ENCODE measurements around the gene GSTP1.
"Not testable (repeated sequence)": the region's sequence is repeated elsewhere in the genome, so short reads cannot be mapped to it uniquely, and the experiment has no call there.

The GSTP1 gene

DNA sequence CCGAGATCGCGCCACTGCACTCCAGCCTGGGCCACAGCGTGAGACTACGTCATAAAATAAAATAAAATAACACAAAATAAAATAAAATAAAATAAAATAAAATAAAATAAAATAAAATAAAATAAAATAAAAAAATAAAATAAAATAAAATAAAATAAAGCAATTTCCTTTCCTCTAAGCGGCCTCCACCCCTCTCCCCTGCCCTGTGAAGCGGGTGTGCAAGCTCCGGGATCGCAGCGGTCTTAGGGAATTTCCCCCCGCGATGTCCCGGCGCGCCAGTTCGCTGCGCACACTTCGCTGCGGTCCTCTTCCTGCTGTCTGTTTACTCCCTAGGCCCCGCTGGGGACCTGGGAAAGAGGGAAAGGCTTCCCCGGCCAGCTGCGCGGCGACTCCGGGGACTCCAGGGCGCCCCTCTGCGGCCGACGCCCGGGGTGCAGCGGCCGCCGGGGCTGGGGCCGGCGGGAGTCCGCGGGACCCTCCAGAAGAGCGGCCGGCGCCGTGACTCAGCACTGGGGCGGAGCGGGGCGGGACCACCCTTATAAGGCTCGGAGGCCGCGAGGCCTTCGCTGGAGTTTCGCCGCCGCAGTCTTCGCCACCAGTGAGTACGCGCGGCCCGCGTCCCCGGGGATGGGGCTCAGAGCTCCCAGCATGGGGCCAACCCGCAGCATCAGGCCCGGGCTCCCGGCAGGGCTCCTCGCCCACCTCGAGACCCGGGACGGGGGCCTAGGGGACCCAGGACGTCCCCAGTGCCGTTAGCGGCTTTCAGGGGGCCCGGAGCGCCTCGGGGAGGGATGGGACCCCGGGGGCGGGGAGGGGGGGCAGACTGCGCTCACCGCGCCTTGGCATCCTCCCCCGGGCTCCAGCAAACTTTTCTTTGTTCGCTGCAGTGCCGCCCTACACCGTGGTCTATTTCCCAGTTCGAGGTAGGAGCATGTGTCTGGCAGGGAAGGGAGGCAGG is at the start of gene GSTP1:
Gene GSTP1, plus strand, starts transcription at position 566 of the 958 bp plus-strand sequence. Its CDS starts 32 bp downstream, at position 598.
- DNase-seq (ENCODE audit: low spot score), result peak; percentile 97

DNA sequence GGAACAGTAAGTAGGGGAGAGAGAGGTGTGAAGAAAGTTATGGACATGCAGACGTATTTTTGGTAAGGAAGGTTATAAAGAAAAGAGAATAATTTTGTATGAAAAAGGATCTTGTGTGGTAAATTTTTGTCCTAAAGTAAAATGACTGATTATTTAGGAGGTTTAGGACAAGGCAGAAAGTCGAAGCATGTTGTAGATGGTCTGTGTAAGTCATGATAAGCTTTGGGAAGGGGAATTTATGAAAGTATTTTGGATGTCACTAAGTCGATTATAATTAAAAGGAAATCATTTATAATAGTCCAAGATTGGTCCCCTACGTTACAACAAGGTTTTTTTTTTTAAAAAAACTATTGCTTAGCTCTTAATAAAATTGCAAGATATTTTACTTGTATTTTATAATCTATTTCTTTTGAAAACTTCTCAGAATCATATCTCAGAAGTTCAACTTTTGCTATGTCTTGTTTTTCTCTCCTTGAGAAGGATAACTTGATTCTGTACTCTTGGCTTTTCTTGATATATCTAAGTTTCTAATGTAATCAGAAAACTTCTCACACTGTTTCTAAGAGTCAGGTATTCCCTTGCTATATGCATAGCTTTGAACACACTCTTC is 49.4 kb upstream of the GSTP1 start:
- DNase-seq (ENCODE audit: low spot score), result no peak

DNA sequence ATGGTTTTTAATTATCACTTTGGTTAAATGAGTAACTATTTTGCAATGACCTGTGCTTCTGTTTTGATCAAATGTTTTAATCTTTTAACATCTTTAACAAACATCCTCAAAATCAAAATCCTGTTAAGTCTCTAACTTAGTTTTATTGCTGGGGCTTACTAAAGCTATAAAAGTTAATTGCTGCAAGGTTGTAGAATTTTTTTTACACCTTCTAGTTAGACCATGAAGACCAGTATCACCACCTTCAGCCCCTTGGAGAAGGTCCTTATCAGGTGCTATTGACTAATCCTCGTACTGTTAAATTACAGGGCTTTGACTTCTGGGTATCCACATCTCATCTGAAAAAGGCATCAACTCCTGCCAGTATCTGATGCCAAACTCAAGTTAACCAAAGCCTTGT is 48.1 kb upstream of the GSTP1 start:
- no peak for DNase-seq (ENCODE audit: low spot score)

DNA sequence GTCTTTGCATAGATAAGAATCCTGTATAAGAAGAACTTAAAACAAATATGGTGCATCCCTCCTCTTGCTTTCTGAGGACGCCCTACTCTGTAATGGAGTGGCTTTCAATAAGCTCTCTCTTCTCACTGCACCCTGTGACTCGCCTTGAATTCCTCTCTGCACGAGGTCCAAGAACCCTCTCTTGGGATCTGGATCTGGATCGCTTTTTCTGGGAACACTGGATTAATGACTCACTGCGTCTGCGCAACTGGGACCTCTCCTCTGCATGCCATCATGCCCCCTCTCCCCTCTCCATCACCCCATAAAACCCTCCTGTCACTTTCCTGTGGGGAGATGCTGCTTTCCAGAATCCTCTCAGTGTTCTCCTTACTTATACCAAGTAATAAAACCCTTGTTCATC is 45.3 kb upstream of the GSTP1 start:
- no peak for DNase-seq (ENCODE audit: low spot score)

DNA sequence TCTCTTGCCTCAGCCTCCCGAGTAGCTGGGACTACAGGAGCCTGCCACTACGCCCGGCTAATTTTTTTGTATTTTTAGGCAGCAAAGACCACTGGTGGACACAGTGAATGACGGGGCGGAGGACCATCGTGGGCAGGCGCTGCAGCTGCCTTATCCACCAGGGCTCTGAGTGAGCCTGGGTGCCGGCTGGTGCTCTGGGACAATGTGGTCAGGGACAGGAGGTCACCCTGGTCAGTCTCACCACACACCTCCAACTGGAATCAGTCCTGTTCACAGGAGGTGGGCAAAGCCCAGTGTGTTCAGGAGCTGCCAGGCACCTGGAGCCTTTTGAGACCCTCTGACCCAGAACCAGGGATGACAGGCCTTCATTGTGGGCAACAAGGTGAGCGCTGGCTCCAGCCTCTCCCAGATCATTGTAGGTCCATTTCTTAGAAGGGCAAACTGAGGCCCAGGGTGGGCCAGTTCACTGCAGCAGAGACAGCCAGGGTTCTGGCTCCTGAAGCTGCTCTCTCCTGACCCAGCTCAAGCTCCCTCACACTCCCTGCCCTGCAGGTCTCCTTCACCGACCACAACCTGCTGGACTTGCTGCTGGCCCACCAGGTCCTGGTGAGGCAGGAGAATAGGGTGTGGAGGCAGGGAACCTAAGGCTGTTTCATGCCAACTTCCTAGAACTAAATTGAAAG is 44.6 kb upstream of the GSTP1 start:
- DNase-seq (ENCODE audit: low spot score), result no peak

DNA sequence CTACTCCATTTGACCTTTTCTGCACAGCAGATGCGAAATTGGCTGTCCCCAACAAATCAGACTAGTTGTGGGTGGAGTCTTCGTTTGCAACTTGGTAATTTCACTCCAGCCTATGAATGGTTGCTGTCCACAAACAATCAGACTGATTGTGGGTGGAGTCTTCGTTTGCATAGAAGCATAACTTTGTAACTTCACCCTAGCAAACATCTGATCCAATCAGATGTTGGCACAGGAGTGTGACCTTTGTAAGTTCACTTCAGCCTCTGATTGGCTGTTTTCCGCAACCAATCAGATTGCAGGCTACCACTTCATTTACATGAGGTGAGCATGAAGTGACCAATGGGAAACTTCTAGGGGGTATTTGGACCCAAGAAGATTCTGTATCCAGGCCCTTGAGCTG is 44.1 kb upstream of the GSTP1 start:
- no peak for DNase-seq (ENCODE audit: low spot score)

DNA sequence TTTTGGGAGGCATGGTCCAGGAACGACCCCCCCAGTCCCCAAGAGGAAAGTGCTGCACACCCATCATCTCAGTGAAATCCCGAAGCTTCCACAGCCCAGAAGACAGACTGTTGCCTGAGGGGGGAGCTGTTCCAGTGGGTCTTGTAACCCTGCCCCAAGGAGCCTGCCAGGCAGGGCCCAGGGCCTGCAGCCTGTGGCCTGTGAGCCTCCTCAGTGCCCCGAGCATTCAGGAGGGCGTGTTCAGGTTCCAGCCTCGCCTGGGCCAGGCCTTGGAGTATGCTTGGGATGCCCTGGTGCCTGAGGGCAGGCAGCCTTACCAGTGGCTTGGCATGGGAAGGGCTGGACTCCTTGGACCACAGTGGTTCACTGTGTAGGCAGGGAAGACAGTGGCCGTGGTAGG is 42.4 kb upstream of the GSTP1 start:
- DNase-seq (ENCODE audit: low spot score), result peak; percentile 21

DNA sequence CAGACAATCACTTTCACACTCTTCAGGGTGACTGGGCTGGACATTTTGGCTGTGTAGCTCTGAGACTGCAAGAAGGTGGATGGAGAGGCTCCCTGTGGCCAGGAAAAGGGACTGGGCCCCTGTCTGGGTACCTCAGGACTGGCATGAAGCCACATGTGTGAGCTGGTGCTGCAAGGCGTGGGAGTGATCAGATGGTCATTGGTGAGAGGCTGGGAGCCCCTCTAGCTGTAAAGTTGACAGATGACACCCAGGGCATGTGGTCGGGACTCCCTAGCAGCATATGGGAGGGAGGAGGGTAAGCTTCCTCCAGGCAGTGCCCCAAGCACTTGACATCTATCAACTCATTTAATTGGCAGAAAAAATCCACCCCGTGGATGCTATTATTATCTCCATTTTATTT is 41.4 kb upstream of the GSTP1 start:
- DNase-seq (ENCODE audit: low spot score), result peak; percentile 20

DNA sequence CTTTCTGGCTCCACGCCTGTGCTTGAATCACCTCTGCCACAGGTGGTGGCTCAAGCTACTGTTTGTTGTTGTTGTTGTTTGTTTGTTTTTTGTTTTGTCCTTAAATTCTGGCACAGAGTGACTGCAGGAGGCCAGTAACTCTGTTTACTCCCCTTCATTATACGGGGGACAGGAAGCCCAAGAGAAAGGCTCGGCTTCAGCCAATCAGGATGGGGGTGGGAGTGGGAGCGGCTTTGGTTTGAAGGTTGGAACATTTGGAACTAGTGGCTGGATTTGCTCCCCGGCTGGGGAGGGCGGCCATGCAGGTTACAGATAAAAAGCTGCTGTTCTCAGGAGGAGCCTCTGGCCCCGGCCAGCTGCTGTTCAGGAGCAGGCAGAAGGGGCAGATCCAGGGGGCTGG is 40.6 kb upstream of the GSTP1 start:
- DNase-seq (ENCODE audit: low spot score), result no peak

DNA sequence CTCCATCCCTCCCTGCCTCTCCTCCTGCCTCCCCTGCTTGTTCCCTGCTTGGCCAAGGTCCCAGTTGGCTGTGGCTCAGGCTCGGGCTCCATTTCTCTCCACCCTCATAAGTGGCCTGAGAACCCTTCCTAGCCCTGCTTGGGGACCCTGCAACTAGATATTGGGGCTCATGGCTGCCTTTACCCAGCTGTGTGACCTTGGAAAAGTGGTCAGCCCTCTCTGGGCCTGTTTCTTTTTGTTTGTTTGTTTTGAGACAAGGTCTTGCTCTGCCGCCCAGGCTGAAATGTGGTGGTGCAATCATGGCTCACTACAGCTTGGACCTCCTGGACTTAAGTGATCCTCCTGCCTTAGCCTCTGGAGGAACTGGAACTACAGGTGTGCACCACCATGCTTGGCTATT is 40.0 kb upstream of the GSTP1 start:
- DNase-seq (ENCODE audit: low spot score), result no peak

DNA sequence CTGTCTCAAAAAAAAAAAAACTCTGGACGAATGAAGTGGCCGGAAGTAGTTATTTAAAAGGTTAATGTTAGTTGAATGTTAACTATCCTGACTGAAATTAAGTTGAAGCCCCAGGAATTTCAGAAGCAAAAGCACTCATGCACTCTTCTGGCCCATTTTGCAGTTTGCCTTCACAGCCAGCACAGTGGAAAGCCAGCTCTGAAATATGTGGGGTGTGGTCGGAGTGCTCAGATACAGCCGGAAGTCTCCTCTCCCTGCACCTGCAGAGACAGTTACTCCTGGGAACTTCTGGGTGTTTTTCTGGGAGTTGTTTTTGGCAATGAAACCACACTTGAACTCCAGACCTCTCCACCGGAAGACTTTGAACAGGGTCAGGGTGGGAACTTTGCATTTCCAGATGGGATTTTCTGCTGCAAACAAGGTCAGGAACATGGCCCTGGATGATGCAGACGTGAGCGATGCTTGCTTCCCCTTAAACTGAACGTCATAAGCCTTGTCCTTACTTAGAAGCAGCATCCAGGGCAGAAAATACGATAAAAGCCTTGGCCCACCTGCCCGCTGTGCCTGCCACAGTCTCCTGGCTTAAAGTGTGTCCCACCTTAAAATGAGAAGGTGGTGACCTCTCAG is 38.9 kb upstream of the GSTP1 start:
- no peak for DNase-seq (ENCODE audit: low spot score)

DNA sequence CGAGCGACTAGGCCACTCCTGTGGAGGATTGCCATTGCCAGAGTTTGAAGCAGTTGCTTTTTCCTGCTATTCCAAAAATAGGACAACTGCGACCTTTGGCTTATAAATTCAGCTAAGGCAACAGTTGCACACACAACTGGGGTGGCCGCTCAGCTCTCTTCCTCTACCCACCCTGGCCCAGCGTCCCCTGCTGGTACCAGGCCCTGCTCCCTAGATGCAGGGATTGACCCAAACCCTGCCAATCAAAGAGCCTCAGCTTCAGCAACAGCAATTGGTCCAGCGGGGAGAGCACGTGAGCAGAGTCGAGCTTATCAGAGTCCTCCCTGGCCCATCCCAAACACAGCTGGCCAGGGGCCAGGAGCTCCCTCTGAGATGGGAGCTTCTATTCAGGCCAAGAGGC is 38.3 kb upstream of the GSTP1 start:
- peak; percentile 24 for DNase-seq (ENCODE audit: low spot score)

DNA sequence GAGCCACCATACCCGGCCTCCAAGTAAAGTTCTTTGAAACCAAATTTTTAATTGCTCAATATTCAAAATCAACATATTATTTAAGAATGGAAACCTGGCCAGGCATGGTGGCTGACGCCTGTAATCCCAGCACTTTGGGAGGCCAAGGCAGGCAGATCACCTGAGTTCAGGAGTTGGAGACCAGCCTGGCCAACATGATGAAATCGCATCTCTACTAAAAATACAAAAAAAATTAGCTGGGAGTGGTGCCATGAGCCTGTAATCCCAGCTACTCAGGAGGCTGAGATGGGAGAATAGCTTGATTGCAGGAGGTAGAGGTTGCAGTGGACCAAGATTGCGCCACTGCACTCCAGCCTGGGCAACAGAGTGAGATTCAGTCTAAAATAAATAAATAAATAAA is 35.5 kb upstream of the GSTP1 start:
- DNase-seq (ENCODE audit: low spot score), result not testable (repeated sequence)

DNA sequence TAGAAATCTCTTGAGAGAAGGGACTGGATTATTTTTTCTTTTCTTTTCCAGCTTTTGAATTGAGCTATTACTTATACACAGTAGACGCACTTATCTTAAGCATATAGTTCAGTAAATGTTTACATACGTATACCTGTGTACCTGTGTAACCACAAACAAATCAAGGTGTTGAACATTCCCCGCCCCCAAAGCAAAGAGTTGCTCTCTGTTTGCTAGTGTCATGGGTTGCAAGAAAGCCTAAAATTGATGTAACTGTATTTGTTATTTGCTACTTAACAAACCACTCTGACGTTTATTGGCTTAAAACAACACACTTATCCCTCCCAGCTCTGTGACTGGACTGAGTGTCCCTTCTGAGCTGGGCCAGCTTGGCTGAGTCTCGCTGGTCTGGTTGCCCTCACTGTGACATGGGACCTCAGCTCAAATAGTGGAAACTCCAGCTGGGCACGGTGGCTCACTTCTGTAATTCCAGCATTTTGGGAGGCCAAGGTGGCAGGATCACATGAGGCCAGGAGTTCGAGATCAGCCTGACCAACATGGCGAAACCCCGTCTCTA is 35.0 kb upstream of the GSTP1 start:
- DNase-seq (ENCODE audit: low spot score), result no peak

DNA sequence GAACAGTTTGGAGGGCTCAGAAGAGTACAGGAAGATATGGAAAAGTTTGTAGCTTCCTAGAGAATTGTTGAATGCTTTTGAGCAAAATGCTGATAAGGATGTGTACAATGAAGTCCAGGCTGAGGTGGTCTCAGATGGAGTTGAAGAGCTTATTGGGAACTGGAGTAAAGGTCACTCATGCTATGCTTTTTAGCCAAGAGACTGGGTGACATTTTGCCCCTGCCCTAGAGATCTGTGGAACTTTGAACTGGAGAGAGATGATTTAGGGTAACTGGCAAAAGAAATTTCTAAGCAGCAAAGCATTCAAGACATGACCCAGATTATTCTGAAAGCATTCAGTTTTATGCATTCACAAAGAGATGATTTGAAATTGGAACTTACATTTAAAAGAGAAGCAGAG is 32.5 kb upstream of the GSTP1 start:
- DNase-seq (ENCODE audit: low spot score), result no peak

DNA sequence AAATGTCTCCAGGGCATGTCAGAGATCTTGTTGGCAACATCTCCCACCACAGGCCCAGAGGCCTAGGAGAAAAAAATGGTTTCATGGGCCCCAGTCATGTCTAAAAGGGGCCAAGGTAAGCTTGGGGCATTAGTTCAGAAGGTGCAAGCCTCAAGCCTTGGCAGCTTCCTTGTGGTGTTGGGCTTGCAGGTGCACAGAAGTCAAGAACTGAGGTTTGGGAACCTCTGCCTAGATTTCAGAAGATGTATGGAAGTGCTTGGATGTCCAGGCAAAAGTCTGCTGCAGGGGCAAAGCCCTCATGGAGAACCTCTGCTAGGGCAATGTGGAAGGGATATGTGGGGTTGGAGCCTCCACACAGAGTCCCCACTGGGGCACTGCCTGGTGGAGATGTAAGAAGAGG is 31.9 kb upstream of the GSTP1 start:
- DNase-seq (ENCODE audit: low spot score), result not testable (repeated sequence)

DNA sequence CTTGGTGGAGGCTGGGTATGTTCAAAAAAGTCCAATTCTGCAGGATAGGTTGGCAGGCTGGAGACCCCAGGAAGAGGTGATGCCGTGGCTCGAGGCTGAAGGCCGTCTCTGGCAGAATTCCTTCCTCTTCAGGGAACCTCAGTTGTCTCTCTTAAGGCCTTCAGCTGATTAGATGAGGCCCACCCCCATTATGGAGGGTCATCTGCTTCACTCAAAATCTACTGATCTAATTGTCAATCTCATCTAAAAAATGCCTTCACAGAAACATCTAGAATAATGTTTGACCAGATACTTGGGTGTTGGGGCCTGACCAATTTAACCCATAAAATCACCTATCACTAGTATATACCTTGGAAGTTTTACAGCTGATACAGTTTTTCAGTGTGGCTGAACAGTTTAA is 27.4 kb upstream of the GSTP1 start:
- DNase-seq (ENCODE audit: low spot score), result no peak

DNA sequence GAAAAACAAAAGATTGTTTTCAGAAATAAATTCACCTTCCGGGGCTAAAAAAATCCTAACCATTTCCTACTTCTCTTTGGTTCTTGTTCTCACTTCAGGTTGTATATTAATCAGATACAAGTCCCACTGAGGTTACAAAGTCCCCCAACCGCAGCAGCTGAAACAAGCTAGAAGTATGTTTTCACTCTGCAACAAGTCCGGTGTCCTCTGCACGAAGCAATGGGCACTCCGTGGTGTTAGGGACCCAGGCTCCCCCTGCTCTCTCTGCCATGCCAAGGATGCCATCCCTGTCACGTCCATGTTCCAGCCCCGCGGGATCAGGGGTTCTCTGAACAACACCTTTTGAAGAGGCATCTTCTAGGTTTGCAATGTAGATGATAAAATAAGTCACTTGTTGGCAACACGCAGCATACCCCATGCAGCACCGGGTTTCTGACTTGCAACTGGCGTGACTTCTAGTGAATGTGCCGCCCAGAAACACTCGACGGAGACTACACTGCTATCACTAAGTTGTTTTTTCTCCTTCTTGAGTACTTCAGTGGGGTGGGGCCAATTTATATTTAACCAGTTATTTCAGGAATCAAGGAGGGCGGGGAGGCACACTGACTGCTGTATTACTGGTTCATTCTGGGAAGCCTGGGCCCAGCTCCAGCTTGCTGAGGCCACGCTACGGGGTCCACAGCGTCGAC is 25.4 kb upstream of the GSTP1 start:
- no peak for DNase-seq (ENCODE audit: low spot score)

DNA sequence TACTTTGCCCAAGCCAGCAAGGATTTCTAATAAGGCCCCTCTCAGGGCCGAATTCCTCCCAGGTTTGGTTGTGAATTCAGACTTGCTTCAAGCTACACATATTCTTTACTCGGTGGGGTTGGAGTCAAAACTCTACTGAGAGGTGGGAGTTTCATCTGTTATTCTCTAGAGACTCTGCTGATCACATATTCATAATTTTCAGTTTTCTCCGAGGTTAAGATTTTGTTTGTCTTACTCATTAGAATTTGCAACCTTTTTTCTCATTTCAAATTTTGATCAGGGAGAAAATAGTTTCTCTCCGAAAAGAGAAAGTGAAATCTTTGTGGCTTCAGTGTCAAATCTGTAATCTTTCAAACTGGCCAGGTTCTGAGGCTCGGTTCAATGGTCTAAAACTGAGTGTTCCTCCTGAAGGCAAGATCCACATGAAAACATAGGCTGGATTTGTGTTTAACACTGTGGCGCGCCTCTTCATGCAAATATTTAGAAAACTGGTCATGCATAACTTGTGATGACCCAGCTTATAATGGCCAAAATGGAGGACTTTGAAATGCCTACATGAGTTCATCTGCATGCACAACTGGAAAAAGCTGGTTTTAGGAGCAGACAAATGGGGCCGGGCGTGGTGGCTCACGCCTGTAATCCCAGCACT is 21.5 kb upstream of the GSTP1 start:
- no peak for DNase-seq (ENCODE audit: low spot score)

DNA sequence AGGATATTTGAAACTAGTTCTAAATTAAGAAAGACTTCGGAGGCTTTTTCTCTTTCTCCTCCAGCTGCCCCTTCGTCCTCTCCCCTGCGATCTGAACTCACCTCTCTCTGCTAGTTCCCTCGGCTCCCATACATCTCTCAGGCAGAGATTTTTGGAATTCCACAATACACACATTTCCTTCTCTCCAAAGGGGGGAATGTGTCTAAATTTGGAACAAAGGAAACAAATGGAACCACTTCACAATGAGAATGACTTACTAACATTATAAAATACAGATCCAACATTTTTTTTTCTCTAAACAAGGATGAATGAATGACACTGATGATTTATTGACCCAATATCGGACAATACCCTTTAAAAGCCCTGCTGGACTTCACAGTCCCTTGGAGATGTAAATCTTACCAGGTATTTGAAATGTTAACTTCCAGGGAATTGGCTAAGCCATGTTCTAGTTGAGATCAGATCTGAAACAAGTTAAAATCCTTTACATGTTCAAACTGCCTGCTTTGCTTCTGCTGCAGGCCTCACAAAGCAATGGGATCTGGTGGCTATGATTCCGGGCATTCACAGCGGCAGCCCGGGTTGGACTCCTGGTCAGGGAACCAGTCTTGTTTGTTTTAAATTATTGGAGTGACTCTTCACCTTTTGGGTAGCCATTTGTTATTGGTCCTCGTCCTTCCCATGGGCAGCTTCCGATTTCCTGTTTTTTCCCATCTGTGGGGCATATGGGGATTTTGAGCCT is 20.5 kb upstream of the GSTP1 start:
- no peak for DNase-seq (ENCODE audit: low spot score)
